ENCODE data around the gene RFX4.

RFX4 gene

DNA sequence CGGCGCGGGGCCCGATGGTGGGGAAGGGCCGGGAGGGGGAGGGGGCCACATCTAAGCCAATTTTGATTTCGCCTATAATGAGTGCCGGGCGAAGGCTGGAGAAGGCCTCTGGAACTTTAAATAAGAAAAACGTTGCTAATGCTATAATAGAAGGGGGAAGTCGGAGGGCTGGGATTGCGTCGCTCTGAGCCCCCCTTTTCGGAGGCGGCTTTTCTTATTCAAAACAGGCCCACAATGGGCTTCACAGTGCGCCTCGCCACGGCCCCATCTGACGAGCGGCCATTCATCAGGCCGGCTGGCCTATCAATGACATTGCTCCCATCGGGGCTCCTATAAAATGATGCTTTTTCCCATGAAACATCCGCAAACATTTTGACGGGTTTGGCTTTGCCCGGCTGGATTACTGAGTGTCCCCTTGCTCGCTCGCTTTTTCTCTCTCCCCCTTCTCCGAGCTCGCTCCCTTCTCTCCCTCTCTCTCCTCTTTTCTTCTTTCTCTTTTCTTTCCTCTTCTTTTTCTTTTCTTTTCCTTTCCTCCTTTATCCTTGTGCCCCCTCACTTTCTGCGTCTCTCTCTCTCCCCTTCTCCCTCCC, at the start of gene RFX4:
Gene RFX4 (plus strand): TSS at position 364 of the 590 bp plus-strand sequence. CDS start 317 bp downstream, outside the sequence.
- DNase-seq, result peak in 1 of 2 experiments; percentile 5

GRCh38 chr12:106541201-106541600, 41.6 kb upstream of the RFX4 start:
- DNase-seq, result no peak

GRCh38 chr12:106551410-106551809, 31.4 kb upstream of the RFX4 start:
- DNase-seq, result no peak

DNA sequence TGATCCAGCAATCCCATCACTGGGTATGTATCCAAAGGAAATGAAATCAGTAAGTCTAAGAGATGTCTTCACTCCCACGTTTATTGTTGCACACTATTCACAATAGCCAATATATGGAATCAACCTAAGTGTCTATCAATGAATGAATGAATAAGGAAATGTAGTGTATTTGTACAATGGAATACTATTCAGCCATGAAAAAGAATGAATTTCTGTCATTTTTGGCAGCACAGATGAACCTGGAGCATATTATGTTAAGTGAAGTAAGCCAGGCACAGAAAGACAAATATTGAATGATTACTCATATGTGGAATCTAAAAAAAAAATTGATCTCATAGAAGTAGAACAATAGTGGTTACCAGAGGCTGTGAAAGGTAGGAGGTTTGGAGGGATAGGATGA, 30.6 kb upstream of the RFX4 start:
- DNase-seq, result no peak

- DNase-seq, result no peak
Observed at GRCh38 chr12:106564678-106565329, 18.0 kb upstream of the RFX4 start.

- DNase-seq, result no peak
Observed at GRCh38 chr12:106566771-106567170, 16.0 kb upstream of the RFX4 start.

- DNase-seq, result no peak
Observed at GRCh38 chr12:106573239-106573638, 9.6 kb upstream of the RFX4 start.

GRCh38 chr12:106576848-106577247, 6.0 kb upstream of the RFX4 start:
- no peak for DNase-seq

GRCh38 chr12:106580671-106581508, 1.9 kb upstream of the RFX4 start:
- no peak for DNase-seq

DNA sequence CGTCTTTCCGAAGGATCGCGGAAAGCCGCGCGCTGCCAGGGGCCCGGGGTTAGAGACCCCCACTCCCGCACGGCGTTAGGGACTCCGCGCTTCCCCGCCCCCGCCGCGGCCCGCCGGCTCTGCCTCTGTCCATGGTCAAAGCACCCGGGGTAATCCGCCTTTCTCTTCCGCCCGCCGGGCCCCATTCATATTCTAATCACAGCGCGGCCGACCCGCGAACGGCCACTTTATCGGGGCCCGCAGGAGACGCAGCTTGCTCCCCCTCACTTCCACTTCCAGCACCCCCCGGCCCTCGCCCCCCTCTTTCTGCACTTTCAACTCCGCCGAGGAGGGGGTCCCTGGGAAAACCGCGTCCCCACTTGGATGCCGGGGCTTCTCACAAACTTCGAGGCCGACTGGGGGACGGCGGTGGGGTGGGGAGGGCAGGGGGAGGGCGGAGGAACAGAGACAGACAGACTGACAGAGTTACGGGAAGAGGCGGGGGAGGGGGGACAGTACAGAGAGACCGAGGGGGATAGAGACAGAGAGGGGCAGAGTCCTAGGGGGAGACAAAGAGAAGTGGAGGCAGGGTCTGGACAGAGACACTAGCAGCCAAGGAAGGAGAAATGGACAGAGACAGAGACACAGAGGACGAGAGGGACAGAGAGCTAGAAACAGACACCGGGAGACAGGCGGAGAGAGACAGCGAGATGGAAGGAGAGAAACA, 1.1 kb upstream of the RFX4 start:
- DNase-seq, result peak in 1 of 2 experiments; percentile 14

GRCh38 chr12:106582249-106582591, 584 bp upstream of the RFX4 start:
- no peak for DNase-seq

- peak in 1 of 2 experiments; percentile 28 for DNase-seq
Observed at GRCh38 chr12:106583242-106584103, 669 bp downstream of the RFX4 start.

- peak in 1 of 2 experiments; percentile 11 for DNase-seq
Observed at GRCh38 chr12:106584104-106585064, 1.6 kb downstream of the RFX4 start.

DNA sequence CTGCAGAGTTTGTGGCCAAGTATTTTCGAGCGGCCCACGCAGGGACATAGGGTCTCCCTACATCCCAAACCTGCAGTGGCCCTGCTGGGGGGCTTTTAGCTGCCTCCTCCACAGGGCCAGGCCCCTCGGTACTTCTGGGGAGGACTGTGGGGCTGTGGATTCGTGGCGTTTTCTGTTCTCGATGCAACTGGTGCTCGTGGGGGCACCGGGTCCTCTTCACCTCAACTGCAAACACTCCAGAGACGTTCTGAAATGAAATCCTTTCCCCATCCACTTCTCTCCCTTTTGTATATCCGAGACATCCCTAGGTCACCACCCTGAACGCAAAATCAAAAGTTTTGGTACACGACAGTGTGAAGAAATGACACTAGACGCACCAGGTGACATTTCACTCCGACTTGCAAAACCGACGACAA, 2.3 kb downstream of the RFX4 start:
- no peak for DNase-seq

DNA sequence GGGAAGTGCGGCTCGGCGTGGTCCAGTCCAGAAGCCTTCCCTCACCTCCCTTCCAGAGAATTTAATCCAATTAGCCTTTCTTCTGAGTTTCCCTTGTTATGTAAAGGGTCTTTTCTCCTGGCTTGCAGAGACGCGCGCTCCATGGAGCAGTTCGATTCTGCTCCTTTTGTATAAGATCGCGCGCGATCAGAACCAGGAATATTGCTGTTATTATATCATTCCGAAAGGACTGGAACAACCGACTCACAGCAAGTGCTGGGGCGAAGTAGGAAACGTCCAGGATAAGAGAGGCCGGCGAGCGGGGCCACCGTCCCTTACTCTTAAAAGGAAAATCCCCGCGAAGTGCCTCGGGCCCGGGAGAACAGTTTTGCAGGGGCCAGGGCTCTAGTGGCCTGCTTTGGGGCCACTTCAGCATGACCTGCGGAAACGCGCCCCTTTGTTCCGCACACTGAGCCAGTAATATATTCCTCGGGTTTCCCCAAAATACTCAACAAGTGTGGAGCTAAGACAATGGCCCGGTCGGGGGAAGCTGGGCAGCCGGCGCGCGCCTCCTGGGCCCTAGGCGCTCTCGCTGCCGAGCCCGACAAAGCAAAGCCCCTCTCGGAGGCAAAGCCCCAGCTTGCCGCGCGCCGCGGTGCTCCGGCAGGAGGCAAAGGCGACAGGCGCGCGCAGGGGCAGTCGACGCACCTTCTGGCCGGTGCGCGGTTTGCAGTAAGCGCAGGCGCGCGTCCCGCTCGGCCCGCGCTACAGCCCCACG, 2.9 kb downstream of the RFX4 start:
- DNase-seq, result peak in 1 of 2 experiments; percentile 5

DNA sequence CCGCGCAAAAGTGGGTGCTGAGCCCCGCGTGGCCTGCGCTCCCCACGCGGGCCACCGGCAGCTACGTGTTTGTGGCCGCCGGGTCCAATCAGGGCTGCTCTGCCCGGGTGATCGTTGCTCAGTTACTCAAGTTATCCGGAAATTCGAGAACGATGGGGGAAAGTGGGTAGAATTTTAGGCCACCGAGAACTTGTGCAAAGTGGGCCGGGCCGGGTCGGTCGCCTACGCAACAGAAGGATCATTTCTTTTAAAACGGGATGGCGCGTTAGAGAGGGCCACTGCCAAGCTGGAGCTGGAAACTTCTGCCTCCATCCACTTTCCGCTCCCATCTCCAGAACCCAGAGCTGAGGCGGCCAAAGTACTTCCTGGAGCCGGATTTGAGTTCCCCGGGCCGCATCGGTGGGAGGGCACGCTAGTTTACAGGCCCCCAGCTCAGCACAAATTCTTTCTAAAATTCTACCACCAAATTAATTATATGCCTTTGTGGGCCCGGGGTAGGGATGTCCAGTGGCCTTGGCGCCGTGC, 3.5 kb downstream of the RFX4 start:
- DNase-seq, result no peak

GRCh38 chr12:106586803-106587684, 4.2 kb downstream of the RFX4 start:
- peak in 1 of 2 experiments; percentile 6 for DNase-seq

DNA sequence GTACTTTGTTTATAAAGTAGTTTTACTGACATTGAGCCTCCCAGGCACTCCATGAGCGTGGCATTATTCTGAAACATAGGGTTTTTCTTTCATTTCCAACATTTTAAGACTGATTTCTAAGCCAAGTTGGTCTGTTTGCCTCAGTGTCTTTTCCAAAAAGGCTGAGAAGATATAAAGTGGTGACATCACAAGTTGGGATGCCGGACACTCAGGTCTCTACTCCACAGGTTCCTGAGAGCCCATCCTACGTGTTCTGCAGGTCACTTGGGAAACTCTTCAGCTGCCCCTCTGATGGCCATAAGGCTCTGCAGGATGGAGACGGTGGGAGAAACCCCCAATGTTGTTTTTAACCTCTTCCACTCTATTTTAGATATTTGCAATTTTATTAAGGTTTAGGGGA, 6.0 kb downstream of the RFX4 start:
- DNase-seq, result no peak

- DNase-seq, result no peak
Observed at GRCh38 chr12:106590601-106591000, 7.8 kb downstream of the RFX4 start.

All from activated CD4-positive, alpha-beta T cell treated with anti-CD3 and anti-CD28 coated beads, Interleukin-2, amount 50 U/mL, for 48 hours (primary cell).